GM12801 (cell line): Measurements from ENCODE around the gene UBASH3B.

Experiments
- CTCF ChIP-seq: IDR thresholded peaks from one replicate; pipeline ENCODE4 v1.5.1; 2011; ENCODE audit warnings: control low read depth; ENCODE audit not compliant: insufficient read length; ENCODE audit errors: extremely low read depth

UBASH3B gene

GRCh38 chr11:122703541-122704272 lies 48.2 kb downstream of the UBASH3B start:
- no peak for TF ChIP-seq CTCF

- TF ChIP-seq CTCF: no peak
These were observed 49.9 kb downstream of the UBASH3B start for GRCh38 chr11:122705396-122705795.

GRCh38 chr11:122706291-122707088 lies 51.0 kb downstream of the UBASH3B start:
- no peak for TF ChIP-seq CTCF

- no peak for TF ChIP-seq CTCF
These were observed 51.6 kb downstream of the UBASH3B start for GRCh38 chr11:122707111-122707510.

- no peak for TF ChIP-seq CTCF
These were observed 52.4 kb downstream of the UBASH3B start for GRCh38 chr11:122707901-122708300.

GRCh38 chr11:122709039-122709760 lies 53.7 kb downstream of the UBASH3B start:
- TF ChIP-seq CTCF: no peak

GRCh38 chr11:122711362-122711761 lies 55.8 kb downstream of the UBASH3B start:
- TF ChIP-seq CTCF: no peak
